Activated naive CD4-positive, alpha-beta T cell treated with anti-CD3 and anti-CD28 coated beads for 36 hours (primary cell): ENCODE results near the gene RHOT1. TPM values are rescaled to one million over a fixed set of nuclear protein-coding genes. Genes with fewer than 3 reads are reported as not detected.
"Not testable (repeated sequence)": the region's sequence is repeated elsewhere in the genome, so short reads cannot be mapped to it uniquely, and the experiment has no call there.

ENCODE experiments used
- CTCF ChIA-PET: fragments of 350-600 bp; sonication (Branson Sonifier 250); formaldehyde crosslinking; loops from one replicate; lab custom pipeline; 2021; ENCODE audit warnings: antibody characterized with exemption; lab: Charles Lee
- DNase-seq: peaks from one replicate; pipeline ENCODE4 v3.0.0-alpha.2; 2020
- H3K27ac Mint-ChIP-seq: one replicate; pipeline ENCODE4 v1.8.0; 2021; ENCODE audit warnings: mild to moderate bottlenecking, mixed read lengths
- H3K27me3 Mint-ChIP-seq: one replicate; pipeline ENCODE4 v1.8.0; 2021; ENCODE audit warnings: low read depth, mixed read lengths
- H3K36me3 Mint-ChIP-seq: one replicate; pipeline ENCODE4 v1.8.0; 2021; ENCODE audit warnings: low read depth, mixed read lengths
- H3K4me1 Mint-ChIP-seq: one replicate; pipeline ENCODE4 v1.8.0; 2021; ENCODE audit warnings: low read depth, mixed read lengths
- H3K4me3 Mint-ChIP-seq: one replicate; pipeline ENCODE4 v1.8.0; 2021; ENCODE audit warnings: mild to moderate bottlenecking, moderate library complexity, mixed read lengths
- H3K9me3 Mint-ChIP-seq: one replicate; pipeline ENCODE4 v1.8.0; 2021; ENCODE audit warnings: mixed read lengths
- intact Hi-C: fragments of 100-400 bp; cut with micrococcal nuclease; formaldehyde crosslinking; loops from one replicate; pipeline ENCODE4 v1.15.1; 2023
- total RNA-seq, 2 experiments: library from RNA; stranded (reverse); gene quantifications; one replicate each; pipeline ENCODE4 v1.2.3, GENCODE V29; 2021

The RHOT1 gene
- total RNA-seq, 2 experiments from 2014 or later, result 23.0 to 23.7 TPM

- intact Hi-C loops, result no loop called here
- CTCF ChIA-PET, result interaction anchor here (0.6 to 1.3 kb wide), 4 partner anchors 16 to 202 kb away, joined by 3 to 5 read pairs (median 4); no protein-coding TSS in a partner anchor
- H3K27me3 Mint-ChIP-seq, result no peaks in the 10 kb centered on the region
These were observed 31.0 kb upstream of the RHOT1 start for GRCh38 chr17:32111141-32111771.

GRCh38 chr17:32112416-32112815 is 29.9 kb upstream of the RHOT1 start:
- no peaks in the 10 kb centered on the region for H3K27me3 Mint-ChIP-seq
- H3K4me1 Mint-ChIP-seq, result peaks cover 14% of the 10 kb centered on the region
- intact Hi-C loops, result no loop called here
- H3K9me3 Mint-ChIP-seq, result no peaks in the 10 kb centered on the region
- CTCF ChIA-PET, result interaction anchor here (1.2 kb wide), 1 partner anchor 8 kb away, joined by 3 read pairs; no protein-coding TSS in a partner anchor
- DNase-seq, result no peak
- H3K27ac Mint-ChIP-seq, result no peak overlapping the region
- H3K36me3 Mint-ChIP-seq, result no peaks in the 10 kb centered on the region
- no peak overlapping the region for H3K4me3 Mint-ChIP-seq

More at GRCh38 chr17:32111141-32111771, 31.0 kb upstream of the RHOT1 start:
- Mint-ChIP-seq H3K36me3 (no peaks in the 10 kb centered on the region), H3K27ac (no peak overlapping the region), H3K9me3 (no peaks in the 10 kb centered on the region), H3K4me1 (peaks cover 18% of the 10 kb centered on the region), H3K4me3 (no peak overlapping the region)
- peak; percentile 71 for DNase-seq

- DNase-seq, result no peak
- Mint-ChIP-seq H3K9me3 (no peaks in the 10 kb centered on the region), H3K27ac (no peak overlapping the region), H3K36me3 (no peaks in the 10 kb centered on the region), H3K4me3 (no peak overlapping the region), H3K27me3 (no peaks in the 10 kb centered on the region), H3K4me1 (peaks cover 9% of the 10 kb centered on the region)
- intact Hi-C loops, result no loop called here
- CTCF ChIA-PET, result interaction anchor here (0.7 kb wide), 1 partner anchor 560 kb away, joined by 4 read pairs; no protein-coding TSS in a partner anchor
These were observed 27.8 kb upstream of the RHOT1 start for GRCh38 chr17:32114536-32114935.

GRCh38 chr17:32115546-32115945 is 26.8 kb upstream of the RHOT1 start:
- intact Hi-C loops, DNase-seq, H3K4me1 Mint-ChIP-seq, H3K27ac Mint-ChIP-seq, H3K9me3 Mint-ChIP-seq, CTCF ChIA-PET, H3K4me3 Mint-ChIP-seq, H3K27me3 Mint-ChIP-seq, H3K36me3 Mint-ChIP-seq: not testable (repeated sequence)

GRCh38 chr17:32116937-32117336 is 25.4 kb upstream of the RHOT1 start:
- DNase-seq, result no peak
- intact Hi-C loops, result no loop called here
- Mint-ChIP-seq H3K27ac (no peak overlapping the region), H3K4me3 (no peak overlapping the region), H3K27me3 (no peaks in the 10 kb centered on the region), H3K4me1 (peaks cover 9% of the 10 kb centered on the region), H3K9me3 (no peaks in the 10 kb centered on the region), H3K36me3 (no peaks in the 10 kb centered on the region)
- CTCF ChIA-PET, result no interaction called here

GRCh38 chr17:32117399-32117798 is 24.9 kb upstream of the RHOT1 start:
- no peak overlapping the region for H3K27ac Mint-ChIP-seq
- H3K9me3 Mint-ChIP-seq, result no peaks in the 10 kb centered on the region
- no peaks in the 10 kb centered on the region for H3K36me3 Mint-ChIP-seq
- DNase-seq, result no peak
- H3K4me3 Mint-ChIP-seq, result no peak overlapping the region
- CTCF ChIA-PET, result no interaction called here
- peaks cover 9% of the 10 kb centered on the region for H3K4me1 Mint-ChIP-seq
- intact Hi-C loops, result no loop called here
- no peaks in the 10 kb centered on the region for H3K27me3 Mint-ChIP-seq

GRCh38 chr17:32118088-32118487 is 24.2 kb upstream of the RHOT1 start:
- H3K27ac Mint-ChIP-seq, intact Hi-C loops, H3K9me3 Mint-ChIP-seq, H3K4me1 Mint-ChIP-seq, H3K36me3 Mint-ChIP-seq, DNase-seq, CTCF ChIA-PET, H3K4me3 Mint-ChIP-seq, H3K27me3 Mint-ChIP-seq: not testable (repeated sequence)

GRCh38 chr17:32118835-32119234 is 23.5 kb upstream of the RHOT1 start:
- Mint-ChIP-seq H3K36me3 (no peaks in the 10 kb centered on the region), H3K4me1 (peaks cover 9% of the 10 kb centered on the region), H3K27ac (no peak overlapping the region), H3K4me3 (no peak overlapping the region), H3K9me3 (no peaks in the 10 kb centered on the region), H3K27me3 (no peaks in the 10 kb centered on the region)
- intact Hi-C loops, result no loop called here
- no peak for DNase-seq
- CTCF ChIA-PET, result no interaction called here

- Mint-ChIP-seq H3K4me1 (peaks cover 9% of the 10 kb centered on the region), H3K4me3 (no peak overlapping the region), H3K9me3 (no peaks in the 10 kb centered on the region), H3K27ac (no peak overlapping the region), H3K27me3 (no peaks in the 10 kb centered on the region), H3K36me3 (no peaks in the 10 kb centered on the region)
- CTCF ChIA-PET, result interaction anchor here (1.1 to 1.2 kb wide), 2 partner anchors 16 to 19 kb away, joined by 4 to 5 read pairs; no protein-coding TSS in a partner anchor
- DNase-seq, result no peak
- intact Hi-C loops, result no loop called here
These were observed 22.2 kb upstream of the RHOT1 start for GRCh38 chr17:32120141-32120540.

GRCh38 chr17:32120716-32121115 is 21.6 kb upstream of the RHOT1 start:
- Mint-ChIP-seq H3K4me1 (peaks cover 9% of the 10 kb centered on the region), H3K27ac (no peak overlapping the region), H3K9me3 (no peaks in the 10 kb centered on the region), H3K36me3 (no peaks in the 10 kb centered on the region), H3K27me3 (no peaks in the 10 kb centered on the region), H3K4me3 (no peak overlapping the region)
- intact Hi-C loops, result no loop called here
- CTCF ChIA-PET, result interaction anchor here (0.5 to 1.2 kb wide), 3 partner anchors 15 to 340 kb away, joined by 3 to 5 read pairs (median 4); no protein-coding TSS in a partner anchor
- DNase-seq, result no peak

- Mint-ChIP-seq H3K9me3 (no peaks in the 10 kb centered on the region), H3K27me3 (no peaks in the 10 kb centered on the region), H3K27ac (no peak overlapping the region), H3K36me3 (peaks cover 6% of the 10 kb centered on the region), H3K4me3 (no peak overlapping the region), H3K4me1 (peaks cover 12% of the 10 kb centered on the region)
- intact Hi-C loops, result no loop called here
- CTCF ChIA-PET, result interaction anchor here (0.9 to 6.2 kb wide), 2 partner anchors 15 to 117 kb away, joined by 3 to 72 read pairs; partner anchors contain the start of genes LRRC37B and RHOT1
- DNase-seq, result no peak
These were observed 18.5 kb upstream of the RHOT1 start for GRCh38 chr17:32123782-32124181.

GRCh38 chr17:32124985-32125847 is 17.1 kb upstream of the RHOT1 start:
- no peaks in the 10 kb centered on the region for H3K27me3 Mint-ChIP-seq
- H3K9me3 Mint-ChIP-seq, result no peaks in the 10 kb centered on the region
- H3K4me1 Mint-ChIP-seq, result peaks cover 17% of the 10 kb centered on the region
- CTCF ChIA-PET, result interaction anchor here (0.7 to 6.2 kb wide), 2 partner anchors 14 to 116 kb away, joined by 3 to 72 read pairs; partner anchors contain the start of gene RHOT1
- intact Hi-C loops, result no loop called here
- DNase-seq, result no peak
- H3K27ac Mint-ChIP-seq, result no peak overlapping the region
- peaks cover 6% of the 10 kb centered on the region for H3K36me3 Mint-ChIP-seq
- H3K4me3 Mint-ChIP-seq, result no peak overlapping the region
